ENCODE results near the gene CTSK.

The CTSK gene

GRCh38 chr1:150761801-150762200 is 46.3 kb downstream of the CTSK start:
- ChIA-PET CTCF (interaction anchor here (0.6 kb wide), 1 partner anchor 50 kb away, joined by 3 read pairs; no protein-coding TSS in a partner anchor), POLR2A (no interaction called here)
- no peak for TF ChIP-seq ZNF791 (tag by site-specific recombination; IDR thresholded peaks at IDR 0.05)
- TF ChIP-seq ZNF266 (tag by site-specific recombination; IDR thresholded peaks at IDR 0.05; ENCODE audit: low read depth) = no peak
- no peak for TF ChIP-seq ZNF394 (tag by site-specific recombination; IDR thresholded peaks at IDR 0.05; ENCODE audit: borderline replicate concordance)
- no peak for TF ChIP-seq ZSCAN18 (tag by site-specific recombination; IDR thresholded peaks at IDR 0.05)
- no peak for TF ChIP-seq BCL11A (tag by site-specific recombination; IDR thresholded peaks at IDR 0.05; ENCODE audit: low read depth)
- TF ChIP-seq OSR2 (tag by site-specific recombination; IDR thresholded peaks at IDR 0.05) = no peak
- Histone ChIP-seq H3K36me3 (ENCODE audit: control insufficient read depth in 2 of 2, insufficient read depth in 1 of 2, low read length in 2 of 2) (no peaks in the 10 kb centered on the region), H3K9me3 (ENCODE audit: control insufficient read depth, insufficient read depth, low read depth, low read length) (no peaks in the 10 kb centered on the region), H3K27ac (ENCODE audit: extremely low read depth, low read depth, low read length) (no peak overlapping the region), H3K4me3 (ENCODE audit: low read depth, low read length) (no peak overlapping the region), H3K4me1 (ENCODE audit: control insufficient read depth, insufficient read depth, low read length) (no peaks in the 10 kb centered on the region)

GRCh38 chr1:150760013-150760412 is 48.0 kb downstream of the CTSK start:
- TF ChIP-seq ZNF202 (tag by site-specific recombination; IDR thresholded peaks at IDR 0.05; ENCODE audit: borderline replicate concordance) (no peak), ZNF223 (tag by site-specific recombination; IDR thresholded peaks at IDR 0.05) (no peak), ZNF704 (tag by site-specific recombination; IDR thresholded peaks at IDR 0.05) (no peak), ZNF692 (tag by site-specific recombination; IDR thresholded peaks at IDR 0.05) (no peak), ZSCAN18 (tag by site-specific recombination; IDR thresholded peaks at IDR 0.05) (no peak), ZBTB7A (tag by site-specific recombination; IDR thresholded peaks at IDR 0.05; ENCODE audit: low read depth) (no peak), ZNF114 (tag by site-specific recombination; IDR thresholded peaks at IDR 0.05) (no peak), ZNF776 (tag by site-specific recombination; IDR thresholded peaks at IDR 0.05; ENCODE audit: borderline replicate concordance) (no peak), MZF1 (tag by site-specific recombination; IDR thresholded peaks at IDR 0.05; ENCODE audit: borderline replicate concordance) (no peak), ZNF777 (tag by site-specific recombination; IDR thresholded peaks at IDR 0.05; ENCODE audit: borderline replicate concordance) (no peak), ZNF10 (tag by site-specific recombination; IDR thresholded peaks at IDR 0.05) (no peak)
- CTCF ChIA-PET = interaction anchor here (0.6 to 0.7 kb wide), 2 partner anchors 63 to 236 kb away, joined by 3 to 4 read pairs; no protein-coding TSS in a partner anchor
- POLR2A ChIA-PET = no interaction called here

GRCh38 chr1:150753416-150753815 is 54.6 kb downstream of the CTSK start:
- Histone ChIP-seq H3K27ac (ENCODE audit: extremely low read depth, low read depth, low read length) (no peak overlapping the region), H3K4me3 (ENCODE audit: low read depth, low read length) (no peak overlapping the region), H3K9me3 (ENCODE audit: control insufficient read depth, insufficient read depth, low read depth, low read length) (no peaks in the 10 kb centered on the region), H3K36me3 (ENCODE audit: control insufficient read depth in 2 of 2, insufficient read depth in 1 of 2, low read length in 2 of 2) (no peaks in the 10 kb centered on the region), H3K4me1 (ENCODE audit: control insufficient read depth, insufficient read depth, low read length) (peaks cover 5% of the 10 kb centered on the region; the same call in 1 of the 2 replicates)
- ChIA-PET CTCF (interaction anchor here (1.1 kb wide), 1 partner anchor 34 kb away, joined by 3 read pairs; no protein-coding TSS in a partner anchor), POLR2A (no interaction called here)
- TF ChIP-seq EGR2 (tag by site-specific recombination; IDR thresholded peaks at IDR 0.05; ENCODE audit: low read depth) = peak; percentile 98
- no peak for TF ChIP-seq ZNF423 (tag by site-specific recombination; IDR thresholded peaks at IDR 0.05)
- TF ChIP-seq ZNF155 (tag by site-specific recombination; IDR thresholded peaks at IDR 0.05) = no peak
- peak; percentile 97 for TF ChIP-seq ZFHX2 (tag by site-specific recombination; conservative IDR thresholded peaks at IDR 0.05)

More at GRCh38 chr1:150760013-150760412, 48.0 kb downstream of the CTSK start:
- no peak overlapping the region for H3K27ac ChIP-seq (ENCODE audit: extremely low read depth, low read depth, low read length)
- no peak overlapping the region for H3K4me3 ChIP-seq (ENCODE audit: low read depth, low read length)
- H3K4me1 ChIP-seq (ENCODE audit: control insufficient read depth, insufficient read depth, low read length) = no peaks in the 10 kb centered on the region
- no peaks in the 10 kb centered on the region for H3K9me3 ChIP-seq (ENCODE audit: control insufficient read depth, insufficient read depth, low read depth, low read length)
- H3K36me3 ChIP-seq (ENCODE audit: control insufficient read depth in 2 of 2, insufficient read depth in 1 of 2, low read length in 2 of 2) = no peaks in the 10 kb centered on the region

Measured in HEK293 (cell line).